Renal cortical epithelial cell (primary cell): ENCODE data around the gene MOXD1. TPM values are rescaled to one million over a fixed set of nuclear protein-coding genes. Genes with fewer than 3 reads are reported as not detected.

Experiments
- DNase-seq: peaks from one replicate; pipeline ENCODE4 v3.0.0-alpha.2; 2011; ENCODE audit warnings: low read depth
- total RNA-seq: library from RNA; depleted of rRNA; stranded (reverse); fragments of >200 nt; gene quantifications from 2 replicates; pipeline ENCODE4 v1.2.3, GENCODE V29; 2014

Gene MOXD1
- total RNA-seq, 1 donor from 2014 or later = 145 TPM

DNA sequence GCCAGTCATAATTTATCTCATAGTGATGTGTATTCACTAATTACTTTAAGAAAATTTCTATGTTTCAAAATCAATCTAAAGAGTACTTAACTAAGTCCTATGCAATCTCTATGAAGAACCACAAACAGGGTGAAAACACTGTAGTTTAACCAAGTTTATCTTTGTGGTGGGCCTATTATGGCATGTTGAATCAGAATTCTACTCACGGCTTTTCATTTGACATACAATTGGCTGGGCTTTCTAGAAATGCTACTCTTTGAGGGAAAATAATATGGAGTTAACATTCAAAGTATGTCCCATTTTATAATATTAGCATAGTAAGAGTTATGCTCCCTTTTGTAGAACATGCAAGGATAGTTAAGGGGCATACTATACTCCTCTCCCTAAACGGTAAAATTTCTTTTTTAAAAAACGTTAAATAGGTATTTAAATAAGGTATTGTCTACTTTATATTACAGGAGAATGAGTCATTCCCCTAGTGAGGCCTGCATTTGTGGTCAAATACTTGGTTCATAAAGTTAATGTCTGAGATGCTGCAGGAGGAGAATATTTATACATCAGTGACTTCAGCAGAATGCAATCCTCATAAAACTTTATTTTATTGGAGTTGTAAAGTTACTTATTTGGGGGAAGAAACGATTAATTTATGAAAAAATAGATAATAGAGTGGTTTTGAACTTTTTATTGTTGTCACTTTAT is 1.8 kb downstream of the MOXD1 start:
- peak; percentile 77 for DNase-seq

DNA sequence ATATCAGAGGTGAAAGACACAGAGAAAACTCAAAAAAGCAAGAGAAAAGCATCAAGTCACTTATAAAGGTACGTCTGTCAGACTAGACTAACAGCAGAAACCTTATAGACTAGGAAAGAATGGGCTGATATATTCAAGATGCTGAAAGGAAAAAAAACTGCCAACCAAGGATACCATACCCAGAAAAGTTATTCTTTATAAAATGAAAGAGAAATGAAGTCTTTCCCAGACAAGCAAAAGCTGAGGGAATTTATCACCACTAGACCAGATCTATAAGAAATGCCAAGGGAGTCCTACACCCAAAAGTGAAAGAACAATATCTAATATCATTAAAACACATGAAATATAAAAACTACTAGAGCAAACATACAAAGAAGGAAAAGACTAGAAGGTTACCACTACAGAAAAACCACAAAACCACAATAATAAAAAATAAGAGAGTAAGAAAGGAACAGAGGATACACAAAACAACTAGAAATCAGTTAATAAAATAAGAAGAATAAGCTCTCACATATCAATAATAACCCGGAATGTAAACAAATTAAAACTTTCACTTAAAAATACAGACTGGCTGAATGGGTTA is 6.2 kb downstream of the MOXD1 start:
- DNase-seq = no peak

DNA sequence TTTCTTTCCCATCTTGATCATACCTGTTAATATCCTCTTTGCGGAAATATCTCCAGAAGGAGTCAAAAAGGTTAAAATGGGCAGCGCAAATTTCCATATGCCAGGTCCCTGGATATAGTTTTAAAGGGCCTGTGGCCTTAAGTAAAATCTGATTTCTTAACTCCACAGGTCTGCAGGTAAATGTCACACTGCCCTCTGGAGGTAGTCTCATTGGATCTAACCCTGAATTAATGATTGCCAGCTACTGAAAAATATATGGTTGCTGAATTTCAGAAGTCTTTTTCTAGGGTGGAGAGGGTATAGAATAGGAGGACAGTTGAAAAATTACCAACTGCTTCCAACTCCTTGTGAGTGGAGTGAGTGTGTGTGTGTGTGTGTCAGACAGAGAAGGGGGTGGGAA is 8.5 kb downstream of the MOXD1 start:
- DNase-seq = peak; percentile 67

DNA sequence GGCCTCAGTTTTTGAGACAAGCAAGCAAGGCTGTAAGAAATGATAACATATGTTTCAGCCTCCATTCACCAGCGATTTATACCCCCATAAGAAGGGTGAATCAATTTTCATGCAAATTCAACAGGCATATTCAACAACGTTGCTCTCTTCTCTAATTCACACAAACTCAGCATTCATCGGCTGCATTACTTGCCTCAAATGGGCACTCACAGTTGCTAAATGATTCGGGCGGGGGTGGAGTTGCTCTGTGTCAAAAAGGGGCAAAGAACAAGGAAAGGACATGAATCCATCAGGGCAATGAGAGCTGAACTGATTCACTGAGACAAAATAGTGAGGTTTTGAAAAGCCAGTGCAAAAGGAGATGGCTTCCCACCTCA is 9.0 kb downstream of the MOXD1 start:
- DNase-seq = no peak

DNA sequence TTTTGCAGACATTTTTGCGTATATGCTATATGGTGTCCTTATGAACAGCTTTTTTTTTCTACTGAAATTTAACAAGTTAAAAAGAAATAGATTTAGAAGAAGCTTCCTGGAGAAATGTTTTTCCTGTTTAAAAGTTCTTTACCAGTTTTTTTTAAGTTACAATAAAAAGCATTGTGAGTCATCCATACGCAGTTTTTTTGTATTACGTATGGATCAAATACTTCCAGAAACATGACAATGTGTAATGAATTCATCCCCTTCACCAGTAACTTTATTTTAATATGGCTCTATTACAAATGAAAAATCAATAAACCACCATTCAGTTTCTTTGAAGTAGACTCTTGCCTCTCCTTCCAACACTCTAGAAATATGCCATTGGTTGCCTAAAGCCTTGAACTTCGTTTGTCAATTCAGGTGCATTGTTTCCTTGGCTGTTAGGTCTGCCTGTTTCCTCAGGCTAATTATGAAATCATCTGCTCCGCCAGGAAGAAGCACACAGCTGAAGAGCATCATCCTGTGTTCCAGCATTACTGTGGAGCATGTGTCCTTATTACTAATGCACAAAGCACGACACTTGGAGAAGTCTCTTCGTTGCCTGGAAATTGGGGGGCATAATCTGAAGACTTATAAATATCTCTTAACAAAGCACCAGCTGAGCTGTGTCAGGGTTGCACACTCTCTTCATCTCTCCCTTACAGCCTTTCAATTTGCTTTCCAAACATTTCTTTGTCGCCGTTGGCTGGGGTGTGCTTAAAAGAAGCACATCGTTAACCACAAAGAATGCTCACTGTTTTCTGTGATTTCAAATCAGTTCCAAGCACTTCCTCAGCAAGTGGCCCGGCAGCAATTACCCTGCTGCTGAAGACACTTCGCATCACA is 9.6 kb downstream of the MOXD1 start:
- DNase-seq = peak; percentile 80

DNA sequence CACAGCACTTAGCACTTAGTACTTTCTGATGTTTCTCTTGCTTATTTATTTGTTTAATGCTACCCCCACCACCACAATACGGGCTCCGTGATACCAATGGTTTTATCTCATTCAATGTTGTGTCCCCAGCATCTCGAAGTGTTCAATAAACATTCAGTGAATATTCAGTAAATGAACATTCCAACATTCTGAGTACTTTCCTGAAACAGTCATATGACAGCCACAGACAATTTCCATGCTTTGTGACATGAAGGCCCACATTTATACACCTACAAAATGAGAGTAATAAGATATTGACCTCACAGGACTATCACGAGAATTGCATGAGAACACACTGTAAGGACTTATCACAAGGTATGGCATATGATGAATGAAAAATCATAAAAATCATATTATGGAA is 10.8 kb downstream of the MOXD1 start:
- DNase-seq = no peak

DNA sequence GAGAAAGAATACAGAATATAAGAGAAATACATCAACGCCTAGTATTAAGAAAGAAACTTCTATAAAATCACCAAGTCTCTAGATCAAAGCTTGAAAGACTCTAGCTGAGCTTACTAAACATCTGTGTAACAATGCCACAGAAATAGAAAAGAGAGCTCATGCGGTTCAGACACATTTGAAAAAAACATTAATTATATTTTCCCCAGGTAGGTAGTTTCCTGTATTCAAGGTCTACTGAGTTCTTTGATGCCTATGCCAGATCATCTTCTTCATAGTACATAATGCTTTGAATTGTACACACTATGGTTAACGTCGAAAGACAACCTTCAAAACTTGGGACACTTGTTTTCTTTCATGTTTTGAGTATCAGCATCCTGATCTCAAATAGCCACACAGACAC is 11.3 kb downstream of the MOXD1 start:
- no peak for DNase-seq

DNA sequence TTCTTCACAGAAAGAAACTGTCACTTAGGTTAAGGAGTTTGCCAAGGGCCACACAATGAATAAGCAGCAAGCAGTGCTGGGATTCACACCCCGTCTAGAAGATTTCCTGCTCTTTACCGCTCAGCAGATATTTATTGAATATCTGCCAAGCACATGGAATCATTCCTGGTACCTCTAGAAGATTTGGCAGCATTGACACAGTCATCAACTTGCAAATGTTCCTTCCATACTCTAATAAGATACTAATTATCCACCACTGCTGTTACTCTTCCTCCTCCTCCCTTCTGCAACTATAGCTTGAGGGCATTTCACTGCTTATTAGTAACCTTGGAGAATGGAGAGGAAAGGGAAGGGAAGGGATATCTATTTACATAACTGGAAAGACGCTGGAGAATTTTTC is 13.0 kb downstream of the MOXD1 start:
- DNase-seq = peak; percentile 64

DNA sequence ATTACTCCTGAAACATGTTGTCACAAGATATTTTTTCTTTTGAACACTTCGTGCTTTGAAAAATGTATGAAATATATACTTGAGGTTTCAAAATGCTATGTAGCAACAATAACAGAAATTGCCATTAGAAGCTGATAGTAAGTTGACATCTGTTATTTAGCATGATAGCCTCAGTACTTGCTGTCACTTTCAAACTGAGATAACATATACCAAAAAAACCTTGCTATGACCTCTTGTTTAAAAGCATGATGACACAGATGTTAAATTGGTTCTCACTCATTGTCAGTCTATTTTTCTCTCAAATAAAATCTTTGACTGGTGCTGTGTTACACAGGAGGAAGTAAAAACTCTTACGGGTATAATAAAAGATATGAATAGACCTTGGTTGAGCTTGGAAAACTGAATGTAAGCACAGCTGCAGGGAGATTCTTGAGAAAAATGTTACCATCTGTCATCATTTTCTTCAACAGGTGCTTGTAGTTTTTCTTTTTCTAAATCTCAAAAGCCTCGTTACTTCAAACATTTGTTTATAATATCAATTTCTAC is 18.6 kb downstream of the MOXD1 start:
- no peak for DNase-seq

DNA sequence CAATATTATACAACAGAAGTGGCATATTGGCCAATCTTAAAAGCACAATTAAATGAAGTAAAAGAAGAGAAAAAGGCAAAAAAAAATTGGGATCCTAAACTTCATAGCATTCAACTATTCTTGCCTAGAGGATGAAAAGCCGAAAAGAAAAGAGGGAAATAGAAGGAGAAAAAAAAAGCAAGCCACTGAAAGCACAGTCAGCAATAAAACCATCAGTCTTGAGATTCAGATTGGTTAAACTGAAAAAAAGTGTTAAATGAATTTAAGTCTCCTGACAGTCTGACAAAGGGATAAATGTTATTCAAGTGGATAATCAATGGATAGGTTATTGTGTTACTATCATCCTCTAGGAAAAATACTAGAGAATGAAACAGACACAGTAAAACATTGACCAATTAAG is 19.9 kb downstream of the MOXD1 start:
- DNase-seq = no peak

DNA sequence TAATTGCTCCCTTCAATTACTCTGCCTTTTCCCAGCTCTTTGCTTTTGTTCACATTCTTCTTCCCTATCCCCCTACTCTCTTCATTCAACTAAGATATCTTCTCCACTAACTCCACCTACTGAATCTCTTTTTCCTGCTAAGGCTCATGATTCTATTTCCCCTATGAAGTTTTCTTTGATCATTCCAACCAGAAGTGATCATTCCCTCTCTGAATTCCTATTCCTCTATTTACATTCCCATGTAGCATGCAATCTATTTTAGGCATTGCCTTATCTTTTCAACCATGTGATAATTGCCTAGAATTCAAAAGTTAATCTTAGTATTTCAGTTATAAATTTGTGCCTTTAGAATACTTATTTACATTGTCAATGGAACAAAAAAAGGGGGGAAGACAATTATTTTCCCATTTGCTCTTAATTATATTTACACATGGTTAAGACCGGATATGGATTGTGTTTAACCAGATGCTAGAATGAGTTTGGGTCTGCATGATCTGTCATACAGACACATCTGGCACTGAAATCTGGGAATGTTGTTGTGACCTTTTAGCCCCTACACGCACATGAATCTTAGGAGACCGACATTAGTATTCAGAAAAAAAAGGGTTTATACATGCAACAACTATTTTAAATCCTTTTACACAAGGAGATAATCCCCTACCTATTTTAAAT is 20.8 kb downstream of the MOXD1 start:
- DNase-seq = no peak

DNA sequence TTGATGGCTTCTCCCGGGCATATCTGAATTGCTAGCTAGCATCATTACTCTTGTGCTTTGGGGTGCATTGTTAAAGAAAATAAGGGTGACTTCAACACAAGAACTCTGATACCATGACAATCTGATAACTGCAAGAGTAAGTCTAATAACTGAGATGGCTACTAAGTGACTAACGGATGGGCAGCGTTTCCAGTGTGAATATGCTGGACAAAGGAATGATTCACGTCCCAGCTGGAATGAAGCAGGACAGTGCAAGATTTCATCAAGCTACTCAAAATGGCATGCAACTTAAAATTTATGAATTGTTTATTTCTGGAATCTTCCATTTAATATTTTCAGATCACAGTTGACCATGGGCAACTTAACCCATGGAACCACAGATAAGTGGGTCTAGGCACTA is 31.7 kb downstream of the MOXD1 start:
- no peak for DNase-seq

DNA sequence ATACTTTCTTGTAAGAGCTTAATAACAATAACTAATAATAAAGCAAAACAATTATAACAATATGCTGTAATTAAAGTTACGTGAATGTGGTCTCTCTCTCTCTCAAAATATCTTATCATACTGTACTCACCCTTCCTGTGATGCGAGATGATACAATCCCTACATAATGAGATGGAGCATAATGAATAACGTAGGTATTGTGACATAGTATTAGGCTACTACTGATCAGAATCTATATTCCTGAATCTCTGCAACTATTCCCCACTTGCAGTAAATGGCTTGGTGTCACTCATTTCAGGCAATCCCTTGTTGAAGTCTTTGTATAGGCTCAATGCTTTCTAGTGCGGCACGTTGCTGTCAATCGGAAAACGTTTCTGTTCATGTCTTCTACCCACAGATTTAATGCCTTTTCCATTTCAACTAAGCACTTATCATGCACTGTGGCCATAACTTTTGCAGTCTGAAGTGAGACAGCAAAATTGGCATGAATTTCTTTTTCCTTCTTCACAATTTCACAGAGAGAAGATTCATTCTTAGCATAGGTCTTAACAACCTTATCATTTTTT is 32.3 kb downstream of the MOXD1 start:
- no peak for DNase-seq

DNA sequence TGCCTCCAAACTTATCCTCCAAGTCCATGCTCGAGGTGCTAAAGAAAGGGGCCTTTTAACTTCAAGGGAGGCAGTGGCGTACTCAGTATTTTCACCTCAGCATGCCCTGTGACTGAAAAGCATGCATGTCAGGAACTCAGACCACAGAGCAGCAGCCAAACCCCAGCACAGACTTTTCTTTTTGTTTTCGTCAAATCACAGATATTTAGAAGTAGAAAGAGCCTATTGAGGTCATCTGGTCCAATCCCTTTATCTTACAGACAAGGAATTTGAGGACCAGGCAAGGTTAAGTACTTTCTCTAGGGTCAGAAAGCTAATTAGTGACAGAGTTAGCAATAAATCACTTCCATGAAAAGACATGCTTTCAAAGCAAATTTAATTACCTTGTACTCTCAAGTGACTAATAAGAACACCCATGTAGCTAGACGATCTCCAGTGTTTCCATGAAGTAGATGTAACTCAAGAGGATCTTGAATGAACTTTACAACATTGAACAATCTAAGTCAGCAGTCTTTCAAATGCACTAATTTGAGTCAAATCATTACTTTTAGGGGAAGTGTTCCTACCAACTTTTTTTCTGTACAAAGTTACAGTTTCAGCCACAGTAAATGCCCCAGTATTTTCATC is 35.9 kb downstream of the MOXD1 start:
- DNase-seq = peak; percentile 74

DNA sequence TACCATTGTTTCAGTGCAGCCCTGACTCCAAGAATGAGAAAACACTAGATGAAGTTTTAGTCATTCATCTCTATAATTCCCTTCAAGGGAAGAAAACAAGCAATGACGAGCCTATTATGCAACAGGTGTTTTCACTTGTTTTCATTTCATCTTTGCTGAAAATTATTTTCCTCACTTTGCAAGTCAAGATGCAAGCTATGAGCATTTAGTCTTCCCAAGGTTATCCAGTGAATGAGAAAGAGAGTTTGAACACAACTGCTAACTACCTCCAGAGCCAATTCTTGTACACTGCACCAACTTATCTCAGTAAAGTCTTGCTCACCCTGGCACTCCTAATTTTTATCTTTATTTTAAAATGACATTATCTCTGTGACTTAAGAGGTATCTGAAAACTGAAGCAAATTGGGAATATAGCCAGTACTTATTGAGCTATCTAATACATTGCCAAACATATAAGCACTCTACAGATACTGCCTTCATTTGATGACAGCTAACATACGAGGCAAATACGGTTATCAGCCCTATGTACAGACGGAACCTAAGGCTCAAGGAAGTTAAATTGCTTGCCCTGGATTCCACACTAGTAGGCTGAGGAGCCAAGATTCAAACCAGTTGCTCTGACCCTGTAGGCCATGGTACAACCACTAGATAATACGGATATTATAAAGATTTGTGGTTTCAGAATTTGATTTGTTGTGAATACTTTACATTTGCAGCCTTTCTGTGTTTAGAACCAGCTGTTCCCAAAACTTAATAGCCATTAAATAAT is 36.8 kb downstream of the MOXD1 start:
- DNase-seq = no peak

DNA sequence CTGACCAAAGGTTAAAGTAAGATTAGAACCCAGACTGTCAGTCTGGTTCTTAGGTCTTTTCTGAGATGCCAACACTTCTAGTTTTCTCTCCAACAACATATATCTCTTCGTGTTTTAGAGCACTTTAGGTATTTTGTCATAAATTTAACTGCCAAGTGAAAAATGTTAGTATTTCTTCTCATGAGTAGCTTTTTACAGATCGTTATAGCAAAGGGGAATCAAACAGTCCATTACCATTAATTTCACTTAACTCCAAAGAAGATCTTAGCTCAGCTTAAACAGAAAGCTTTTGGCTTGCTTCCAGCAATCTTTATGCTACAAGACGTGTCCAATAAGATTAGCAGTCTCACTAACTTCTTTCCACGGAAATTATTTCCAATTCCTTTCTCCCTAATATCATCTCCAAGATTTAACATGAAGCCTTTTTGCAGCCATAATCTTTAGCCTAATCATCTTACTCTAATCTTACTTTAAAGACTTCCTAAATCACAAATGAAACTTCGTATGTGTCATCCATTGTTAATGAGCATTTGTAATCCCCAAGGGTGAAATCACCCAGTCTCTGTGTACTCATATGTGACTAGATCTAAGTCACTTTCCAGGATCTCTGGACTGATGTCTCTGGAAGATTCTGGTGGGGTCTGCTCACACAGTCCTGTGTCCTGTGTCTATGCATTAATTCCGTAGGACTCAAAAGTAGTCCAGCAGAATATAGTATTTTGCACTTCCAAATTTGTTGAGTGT is 38.7 kb downstream of the MOXD1 start:
- DNase-seq = peak; percentile 28

DNA sequence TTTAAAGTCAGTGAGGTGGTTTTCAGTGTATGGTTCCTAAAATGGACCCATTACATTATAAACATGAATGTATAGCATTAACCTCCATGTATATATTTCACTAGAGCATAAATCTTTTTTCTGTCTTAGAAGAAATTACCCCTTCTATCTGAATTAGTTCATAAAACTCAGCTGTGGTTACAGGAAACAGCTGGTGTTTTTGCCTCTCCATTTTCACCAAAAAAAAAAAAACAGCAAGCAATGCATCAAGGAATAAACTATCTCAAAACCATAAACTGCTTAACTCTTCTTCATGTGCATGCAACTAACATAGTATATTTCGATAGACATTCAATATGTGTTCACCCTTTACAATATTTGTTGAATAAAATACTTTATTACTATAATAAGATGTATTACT is 40.2 kb downstream of the MOXD1 start:
- DNase-seq = no peak

DNA sequence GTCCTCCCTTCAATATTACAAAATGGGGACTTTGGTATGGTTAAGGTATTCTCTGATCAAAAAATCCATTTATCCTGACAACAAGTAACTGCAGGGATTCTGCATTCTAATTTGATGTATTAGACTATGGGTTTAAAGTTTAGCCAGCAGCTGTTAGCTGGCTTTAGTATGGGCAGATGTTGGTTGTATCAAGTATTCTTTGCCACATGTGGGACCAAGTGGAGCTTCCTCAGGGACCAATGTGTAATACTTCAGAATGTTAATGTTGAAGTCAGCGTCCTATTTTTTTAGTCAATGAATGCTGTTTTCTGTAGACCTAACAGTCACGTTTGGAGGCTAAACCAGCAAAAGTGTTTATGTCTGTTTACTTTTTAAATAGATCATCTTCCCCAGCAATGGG is 41.4 kb downstream of the MOXD1 start:
- DNase-seq = no peak

DNA sequence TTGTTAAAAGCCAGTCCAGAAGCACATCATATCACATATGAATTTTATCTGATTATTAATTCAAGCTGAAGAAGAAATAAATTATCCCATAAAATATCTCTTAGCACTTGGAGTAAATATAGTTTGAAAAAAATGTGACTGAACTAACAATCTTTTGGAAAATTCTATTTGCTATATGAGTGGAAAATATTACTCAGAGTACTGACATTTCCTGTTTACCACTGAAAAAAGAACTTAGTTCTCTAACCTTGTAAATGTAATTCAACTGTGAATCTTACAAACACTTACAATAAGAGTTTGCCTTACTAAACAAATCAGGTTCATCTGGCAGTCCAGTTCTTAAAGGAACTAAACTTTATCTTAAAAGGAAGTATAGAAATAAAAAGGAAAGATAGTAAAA is 44.2 kb downstream of the MOXD1 start:
- peak; percentile 40 for DNase-seq
